ENCODE measurements around the gene EFCAB6.

EFCAB6 gene

GRCh38 chr22:43812149-43812842 is at the start of gene EFCAB6:
Gene EFCAB6, minus strand, starts transcription at chr22:43812305. Its CDS starts 29,987 bp downstream, at chr22:43782318.
- no peak for TF ChIP-seq CREB1 (IDR thresholded peaks at IDR 0.05; ENCODE audit: low read depth)
- TF ChIP-seq, protein P1, sequence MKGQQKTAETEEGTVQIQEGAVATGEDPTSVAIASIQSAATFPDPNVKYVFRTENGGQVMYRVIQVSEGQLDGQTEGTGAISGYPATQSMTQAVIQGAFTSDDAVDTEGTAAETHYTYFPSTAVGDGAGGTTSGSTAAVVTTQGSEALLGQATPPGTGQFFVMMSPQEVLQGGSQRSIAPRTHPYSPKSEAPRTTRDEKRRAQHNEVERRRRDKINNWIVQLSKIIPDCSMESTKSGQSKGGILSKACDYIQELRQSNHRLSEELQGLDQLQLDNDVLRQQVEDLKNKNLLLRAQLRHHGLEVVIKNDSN (IDR thresholded peaks at IDR 0.05): no peak
- TF ChIP-seq NFIC (IDR thresholded peaks at IDR 0.05): no peak
- no peak for TF ChIP-seq REST (IDR thresholded peaks at IDR 0.05; ENCODE audit: low read depth)
- no peak for TF ChIP-seq EGR1 (IDR thresholded peaks at IDR 0.05)
- TF ChIP-seq EP300 (IDR thresholded peaks at IDR 0.05; ENCODE audit: borderline replicate concordance): no peak
- no peak for TF ChIP-seq RAD21 (IDR thresholded peaks at IDR 0.05; ENCODE audit: low read depth)
- no peak for TF ChIP-seq TAF1 (IDR thresholded peaks at IDR 0.05; ENCODE audit: low read depth)
- no peak for TF ChIP-seq ZBTB7A (IDR thresholded peaks at IDR 0.05; ENCODE audit: low read depth)
- TF ChIP-seq MAX (IDR thresholded peaks at IDR 0.05): no peak
- TF ChIP-seq FOXM1 (IDR thresholded peaks at IDR 0.05; ENCODE audit: borderline replicate concordance, low read depth): no peak
- TF ChIP-seq TEAD4 (IDR thresholded peaks at IDR 0.05): no peak

- no peak for TF ChIP-seq TAF1 (IDR thresholded peaks at IDR 0.05; ENCODE audit: low read depth)
- TF ChIP-seq NFIC (IDR thresholded peaks at IDR 0.05): no peak
- TF ChIP-seq FOXM1 (IDR thresholded peaks at IDR 0.05; ENCODE audit: borderline replicate concordance, low read depth): no peak
- TF ChIP-seq REST (IDR thresholded peaks at IDR 0.05; ENCODE audit: low read depth): no peak
- no peak for TF ChIP-seq RAD21 (IDR thresholded peaks at IDR 0.05; ENCODE audit: low read depth)
- TF ChIP-seq EGR1 (IDR thresholded peaks at IDR 0.05): no peak
- TF ChIP-seq CEBPB (IDR thresholded peaks at IDR 0.05): no peak
- no peak for TF ChIP-seq TCF12 (IDR thresholded peaks at IDR 0.05; ENCODE audit: low read depth)
- TF ChIP-seq CREB1 (IDR thresholded peaks at IDR 0.05; ENCODE audit: low read depth): no peak
- TF ChIP-seq YY1 (IDR thresholded peaks at IDR 0.05; ENCODE audit: low read depth): no peak
- TF ChIP-seq TEAD4 (IDR thresholded peaks at IDR 0.05): no peak
- no peak for TF ChIP-seq MAX (IDR thresholded peaks at IDR 0.05)
- TF ChIP-seq, protein P1 (IDR thresholded peaks at IDR 0.05): no peak
- TF ChIP-seq EP300 (IDR thresholded peaks at IDR 0.05; ENCODE audit: borderline replicate concordance): no peak
- no peak for TF ChIP-seq ZBTB7A (IDR thresholded peaks at IDR 0.05; ENCODE audit: low read depth)
These were observed 49.4 kb upstream of the EFCAB6 start for GRCh38 chr22:43861529-43861928.

GRCh38 chr22:43860831-43861230 is 48.7 kb upstream of the EFCAB6 start:
- TF ChIP-seq EP300 (IDR thresholded peaks at IDR 0.05; ENCODE audit: borderline replicate concordance): no peak
- no peak for TF ChIP-seq CREB1 (IDR thresholded peaks at IDR 0.05; ENCODE audit: low read depth)
- TF ChIP-seq TEAD4 (IDR thresholded peaks at IDR 0.05): no peak
- no peak for TF ChIP-seq CEBPB (IDR thresholded peaks at IDR 0.05)
- no peak for TF ChIP-seq RAD21 (IDR thresholded peaks at IDR 0.05; ENCODE audit: low read depth)
- no peak for TF ChIP-seq MAX (IDR thresholded peaks at IDR 0.05)

- TF ChIP-seq TEAD4 (IDR thresholded peaks at IDR 0.05): no peak
- no peak for TF ChIP-seq TAF1 (IDR thresholded peaks at IDR 0.05; ENCODE audit: low read depth)
- TF ChIP-seq, protein P1 (IDR thresholded peaks at IDR 0.05): no peak
These were observed 48.0 kb upstream of the EFCAB6 start for GRCh38 chr22:43860126-43860525.

DNA sequence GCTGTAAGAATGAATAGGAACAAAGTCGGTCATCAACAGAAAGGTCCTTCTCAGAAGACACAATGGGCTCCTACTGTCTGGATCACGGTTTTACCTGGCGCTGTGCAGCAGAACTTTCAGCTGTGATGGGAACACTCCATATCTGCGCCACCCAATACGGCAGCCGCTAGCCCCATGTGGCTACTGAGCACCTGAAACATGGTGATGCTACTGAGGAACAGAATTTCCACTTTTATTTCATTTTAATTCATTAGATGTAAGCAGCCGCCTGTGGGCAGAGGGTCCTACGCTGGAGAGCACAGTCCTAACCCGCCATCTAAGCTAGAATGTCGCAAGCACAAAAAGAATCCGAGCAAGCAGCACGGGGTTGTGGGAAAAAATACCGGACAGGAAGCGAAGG is 47.5 kb upstream of the EFCAB6 start:
- TF ChIP-seq CEBPB (IDR thresholded peaks at IDR 0.05) (no peak), EP300 (IDR thresholded peaks at IDR 0.05; ENCODE audit: borderline replicate concordance) (no peak), RAD21 (IDR thresholded peaks at IDR 0.05; ENCODE audit: low read depth) (no peak), ZBTB7A (IDR thresholded peaks at IDR 0.05; ENCODE audit: low read depth) (no peak), CREB1 (IDR thresholded peaks at IDR 0.05; ENCODE audit: low read depth) (no peak), EGR1 (IDR thresholded peaks at IDR 0.05) (no peak), YY1 (IDR thresholded peaks at IDR 0.05; ENCODE audit: low read depth) (no peak), NFIC (IDR thresholded peaks at IDR 0.05) (no peak), TCF12 (IDR thresholded peaks at IDR 0.05; ENCODE audit: low read depth) (no peak), FOXM1 (IDR thresholded peaks at IDR 0.05; ENCODE audit: borderline replicate concordance, low read depth) (no peak)
- TF ChIP-seq, protein P1 (IDR thresholded peaks at IDR 0.05): no peak

Measured in Ishikawa (cell line).